GM23338 (cell line): Measurements from ENCODE around the gene FANK1.

Experiments used
- CTCF ChIP-seq, 2 experiments: fragments of 200-600 bp in 1 of 2; sonication (generic) in 1 of 2; conservative IDR thresholded peaks; 2 replicates each; pipeline versions ENCODE4 v1.5.1 to v1.6.1; 2016 to 2017; ENCODE audit warnings: antibody characterized with exemption in 2 of 2, low read depth in 2 of 2, mild to moderate bottlenecking in 2 of 2, moderate library complexity in 1 of 2
- EZH2 ChIP-seq: fragments of 200-600 bp; sonication (generic); IDR thresholded peaks from one replicate; pipeline ENCODE4 v1.8.0; 2017; ENCODE audit warnings: antibody characterized with exemption, mild to moderate bottlenecking, low read depth; ENCODE audit not compliant: unreplicated experiment
- POLR2AphosphoS5 ChIP-seq: IDR thresholded peaks from 2 replicates; pipeline ENCODE4 v1.6.1; 2016; ENCODE audit warnings: antibody characterized with exemption, low read depth
- REST ChIP-seq: IDR thresholded peaks from one replicate; pipeline ENCODE4 v1.6.1; 2018; ENCODE audit warnings: antibody characterized with exemption; ENCODE audit not compliant: unreplicated experiment
- STAT1 ChIP-seq: IDR thresholded peaks from one replicate; pipeline ENCODE4 v1.6.1; 2016; ENCODE audit warnings: antibody characterized with exemption; ENCODE audit not compliant: unreplicated experiment
- ZNF462 ChIP-seq: fragments of 250-450 bp; sonication (Bioruptor Pico); IDR thresholded peaks from 2 replicates; pipeline ENCODE4 v1.5.0; 2020; ENCODE audit warnings: mild to moderate bottlenecking, moderate library complexity

DNA sequence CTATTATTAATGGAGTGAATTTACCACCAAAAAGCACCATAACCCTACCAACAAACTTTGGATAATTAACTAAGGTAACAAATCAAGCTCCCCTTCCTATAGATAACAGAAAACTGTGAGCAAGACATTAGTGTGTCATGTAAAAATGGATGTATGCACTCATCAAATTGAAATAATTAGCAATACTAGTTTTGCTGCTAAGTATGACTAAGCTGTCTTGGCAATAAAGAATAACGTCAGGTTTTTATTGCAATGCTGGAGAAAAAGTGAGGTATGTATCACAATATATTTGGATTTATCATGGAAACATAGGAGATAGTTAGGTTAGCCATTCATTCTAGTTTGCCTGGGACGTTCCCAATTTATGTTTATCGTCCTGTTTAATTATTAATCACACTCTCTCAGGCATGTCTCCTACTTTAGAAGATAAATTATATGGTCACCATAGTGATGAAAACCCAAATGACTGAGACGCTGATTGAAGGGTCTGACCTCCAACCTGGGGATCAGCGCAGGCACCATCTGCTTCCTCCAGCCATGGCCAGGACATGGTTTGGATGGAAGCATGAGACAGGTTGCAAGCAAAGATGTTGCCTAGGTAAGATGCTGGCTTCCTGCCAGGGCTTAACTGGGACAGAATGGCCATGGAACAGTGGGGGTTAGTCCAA, 125.6 kb downstream of the FANK1 start:
- TF ChIP-seq STAT1 (no peak), CTCF (conservative IDR thresholded peaks at IDR 0.05; ENCODE audit: low read depth in 2 of 2) (no peak), ZNF462 (CRISPR knock-in tag) (no peak), REST (no peak), EZH2 (no peak), POLR2AphosphoS5 (no peak)
